HG03135 (cell line): Measurements from ENCODE around the gene LTBP3.
A peak's percentile ranks its signal among the peaks of the same experiment; 100 is the strongest.
"Not testable (repeated sequence)": the region's sequence is repeated elsewhere in the genome, so short reads cannot be mapped to it uniquely, and the experiment has no call there.

ENCODE experiments used
- ATAC-seq: cut with Tn5 transposase; IDR thresholded peaks from one replicate; pipeline ENCODE4 v1.9.1; 2021; ENCODE audit warnings: mild to moderate bottlenecking, moderate library complexity; ENCODE audit not compliant: unreplicated experiment

Gene LTBP3

GRCh38 chr11:65518941-65519549 lies 39.1 kb downstream of the LTBP3 start:
- ATAC-seq, result not testable (repeated sequence)

- no peak for ATAC-seq
Measured at GRCh38 chr11:65516135-65516968, 41.8 kb downstream of the LTBP3 start.

GRCh38 chr11:65512311-65512710 lies 45.8 kb downstream of the LTBP3 start:
- not testable (repeated sequence) for ATAC-seq

- peak; percentile 18 for ATAC-seq
Measured at GRCh38 chr11:65506772-65507505, 51.2 kb downstream of the LTBP3 start.

GRCh38 chr11:65506290-65506771 lies 51.8 kb downstream of the LTBP3 start:
- ATAC-seq, result peak; percentile 2

- ATAC-seq, result no peak
Measured at GRCh38 chr11:65505466-65506289, 52.5 kb downstream of the LTBP3 start.

GRCh38 chr11:65504674-65505465 lies 53.3 kb downstream of the LTBP3 start:
- ATAC-seq, result no peak

GRCh38 chr11:65503949-65504673 lies 54.0 kb downstream of the LTBP3 start:
- ATAC-seq, result no peak

- ATAC-seq, result no peak
Measured at GRCh38 chr11:65503368-65503948, 54.7 kb downstream of the LTBP3 start.

- ATAC-seq, result no peak
Measured at GRCh38 chr11:65502555-65503367, 55.4 kb downstream of the LTBP3 start.

GRCh38 chr11:65502274-65502554 lies 55.9 kb downstream of the LTBP3 start:
- no peak for ATAC-seq

- no peak for ATAC-seq
Measured at GRCh38 chr11:65501472-65502273, 56.5 kb downstream of the LTBP3 start.

GRCh38 chr11:65501186-65501471 lies 57.0 kb downstream of the LTBP3 start:
- no peak for ATAC-seq

- ATAC-seq, result no peak
Measured at GRCh38 chr11:65500387-65501185, 57.6 kb downstream of the LTBP3 start.

GRCh38 chr11:65499713-65500386 lies 58.3 kb downstream of the LTBP3 start:
- no peak for ATAC-seq

GRCh38 chr11:65498977-65499712 lies 59.0 kb downstream of the LTBP3 start, which contains the start of gene MALAT1:
TSS of gene MALAT1 (plus strand) at chr11:65499045.
- ATAC-seq, result no peak
